ENCODE data around the gene PDF.

- TF ChIP-seq CTCF (IDR thresholded peaks at IDR 0.05): no peak
- TF ChIP-seq POLR2A (IDR thresholded peaks at IDR 0.05): no peak
Observed at GRCh38 chr16:69326172-69326873, 4.1 kb downstream of the PDF start.

Data from sigmoid colon (tissue), 3 donors.